K562 (cell line): ENCODE measurements around the gene LAGE3. TPM values are rescaled to one million over a fixed set of nuclear protein-coding genes. Genes with fewer than 3 reads are reported as not detected.

Experiments
- ATF7 ChIP-seq: fragments of 450-650 bp; IDR thresholded peaks from 2 replicates; pipeline ENCODE4 v1.7.1; 2014; ENCODE audit warnings: mild to moderate bottlenecking, moderate library complexity
- ERF ChIP-seq: fragments of 450-650 bp; formaldehyde crosslinking; IDR thresholded peaks from 2 replicates; pipeline ENCODE4 v1.4.0; 2020; ENCODE audit warnings: mild to moderate bottlenecking, mixed read lengths
- GATAD2B ChIP-seq: fragments of 450-650 bp; IDR thresholded peaks from 2 replicates; pipeline ENCODE4 v1.6.1; 2017; ENCODE audit warnings: mild to moderate bottlenecking, borderline replicate concordance
- HNRNPK ChIP-seq: fragments of 200-400 bp; formaldehyde crosslinking; IDR thresholded peaks from one replicate; pipeline ENCODE4 v1.6.1; 2018; ENCODE audit warnings: mild to moderate bottlenecking, low read depth, low read length; ENCODE audit not compliant: poor library complexity, severe bottlenecking
- MBD1 ChIP-seq: fragments of 250-450 bp; sonication (Bioruptor Pico); IDR thresholded peaks from 2 replicates; pipeline ENCODE4 v1.8.0; 2022; ENCODE audit warnings: inconsistent platforms
- MXI1 ChIP-seq: IDR thresholded peaks from 2 replicates; pipeline ENCODE4 v1.6.1; 2011; ENCODE audit warnings: low read depth, mild to moderate bottlenecking, improper control_type of control experiment, low read length
- PYGO2 ChIP-seq: fragments of 450-650 bp; IDR thresholded peaks from 2 replicates; pipeline ENCODE4 v1.6.1; 2016; ENCODE audit warnings: mild to moderate bottlenecking, missing genetic modification characterization, moderate library complexity, missing compliant biosample characterization
- STAT5B ChIP-seq: fragments of 250-450 bp; sonication (Bioruptor Pico); IDR thresholded peaks from 2 replicates; pipeline ENCODE4 v1.8.0; 2021; ENCODE audit warnings: mild to moderate bottlenecking, inconsistent platforms
- UBTF ChIP-seq, 2 experiments: IDR thresholded peaks; 2 replicates each; pipeline ENCODE4 v1.6.1; 2012; ENCODE audit warnings: improper control_type of control experiment in 2 of 2, low read depth in 2 of 2, low read length in 2 of 2, borderline replicate concordance in 1 of 2
- ZBTB9 ChIP-seq: fragments of 450-650 bp; formaldehyde crosslinking; IDR thresholded peaks from 2 replicates; pipeline ENCODE4 v1.4.0; 2020; ENCODE audit warnings: mild to moderate bottlenecking, moderate library complexity
- ZNF280B ChIP-seq: fragments of 250-450 bp; sonication (Bioruptor Pico); IDR thresholded peaks from 2 replicates; pipeline ENCODE4 v1.5.1; 2021; ENCODE audit warnings: mild to moderate bottlenecking
- ZNF592 ChIP-seq: fragments of 450-650 bp; IDR thresholded peaks from 2 replicates; pipeline ENCODE4 v1.6.1; 2017; ENCODE audit warnings: antibody characterized with exemption, mild to moderate bottlenecking
- polyA plus RNA-seq, 8 experiments: library from polyadenylated mRNA; depleted of rRNA in 4 of 8; stranded (reverse) in 5 of 8; unstranded in 3 of 8; fragments of >200 nt; fragmentation: Nextera tagmentation in 2 of 8; fragmentation: Illumina TruSeq in 1 of 8; extraction: Ambion mirVana in 2 of 8; extraction: Trizol in 1 of 8; gene quantifications; 2 replicates each; pipeline versions ENCODE4 v1.2.1 to v1.2.3, GENCODE V29; 2011 to 2014; ENCODE audit warnings: inconsistent platforms in 1 of 8, missing spikeins in 1 of 8
- total RNA-seq, 7 experiments: library from RNA; depleted of rRNA in 6 of 7; stranded (reverse); fragments of >200 nt in 6 of 7; fragmentation: Illumina TruSeq in 2 of 7; extraction: Trizol in 2 of 7; gene quantifications; 2 replicates each; pipeline versions ENCODE4 v1.2.1 to v1.2.3, GENCODE V29; 2011 to 2021; ENCODE audit warnings: low replicate concordance in 1 of 7

The LAGE3 gene
- total and polyA plus RNA-seq, 9 of the 15 experiments (the other 6 are each of a cell fraction or from before 2014, with no cell fraction given) = 28.2 to 125 (median 35.8) TPM

GRCh38 chrX:154443992-154444754 lies 34.9 kb downstream of the LAGE3 start, which contains the start of gene FAM50A (continued):
- TF ChIP-seq ZBTB9 (no peak), ERF (CRISPR knock-in tag) (0 out of 2 replicates have a peak, but pooled peaks have one; percentile 11), MXI1 (0 out of 2 replicates have a peak, but pooled peaks have one; percentile 17), ATF7 (peak; percentile 28; the same call in 1 of the 2 replicates), ZNF280B (CRISPR knock-in tag) (no peak), HNRNPK (no peak), STAT5B (CRISPR knock-in tag) (no peak), PYGO2 (tag) (no peak), MBD1 (CRISPR knock-in tag) (no peak), ZNF592 (peak; percentile 64), UBTF (IDR thresholded peaks at IDR 0.05; ENCODE audit: borderline replicate concordance in 1 of 2, low read depth in 2 of 2, low read length in 2 of 2) (peak in 1 of 2 experiments; percentile 50; a peak in 1 of 4 replicates), GATAD2B (peak; percentile 85)
